HG03064 (cell line): ENCODE results near the gene PPP1R36.

Experiments
- ATAC-seq: cut with Tn5 transposase; IDR thresholded peaks from one replicate; pipeline ENCODE4 v1.9.1; 2021; ENCODE audit warnings: low read depth; ENCODE audit not compliant: unreplicated experiment

PPP1R36 gene, protein sequence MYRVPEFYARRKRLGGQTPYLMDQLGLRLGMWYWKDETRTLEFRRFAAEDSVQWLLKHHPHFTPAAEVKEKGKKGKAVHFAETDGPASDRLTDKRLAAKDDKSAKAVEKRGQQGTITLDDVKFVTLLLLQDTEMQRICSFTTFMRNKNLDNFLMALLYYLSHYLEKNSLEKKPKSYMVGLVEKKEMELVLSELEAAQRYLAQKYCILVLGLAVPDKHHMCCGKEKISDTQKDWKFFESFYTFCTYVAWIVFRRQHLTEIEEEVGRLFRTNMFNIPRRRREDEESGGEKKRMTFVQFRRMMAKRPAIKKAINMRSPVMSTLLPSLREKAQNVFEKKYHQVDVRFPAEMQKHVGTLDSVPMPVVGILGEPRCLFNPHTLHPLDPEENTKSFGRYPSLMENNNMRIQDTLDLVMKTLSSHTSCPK

DNA sequence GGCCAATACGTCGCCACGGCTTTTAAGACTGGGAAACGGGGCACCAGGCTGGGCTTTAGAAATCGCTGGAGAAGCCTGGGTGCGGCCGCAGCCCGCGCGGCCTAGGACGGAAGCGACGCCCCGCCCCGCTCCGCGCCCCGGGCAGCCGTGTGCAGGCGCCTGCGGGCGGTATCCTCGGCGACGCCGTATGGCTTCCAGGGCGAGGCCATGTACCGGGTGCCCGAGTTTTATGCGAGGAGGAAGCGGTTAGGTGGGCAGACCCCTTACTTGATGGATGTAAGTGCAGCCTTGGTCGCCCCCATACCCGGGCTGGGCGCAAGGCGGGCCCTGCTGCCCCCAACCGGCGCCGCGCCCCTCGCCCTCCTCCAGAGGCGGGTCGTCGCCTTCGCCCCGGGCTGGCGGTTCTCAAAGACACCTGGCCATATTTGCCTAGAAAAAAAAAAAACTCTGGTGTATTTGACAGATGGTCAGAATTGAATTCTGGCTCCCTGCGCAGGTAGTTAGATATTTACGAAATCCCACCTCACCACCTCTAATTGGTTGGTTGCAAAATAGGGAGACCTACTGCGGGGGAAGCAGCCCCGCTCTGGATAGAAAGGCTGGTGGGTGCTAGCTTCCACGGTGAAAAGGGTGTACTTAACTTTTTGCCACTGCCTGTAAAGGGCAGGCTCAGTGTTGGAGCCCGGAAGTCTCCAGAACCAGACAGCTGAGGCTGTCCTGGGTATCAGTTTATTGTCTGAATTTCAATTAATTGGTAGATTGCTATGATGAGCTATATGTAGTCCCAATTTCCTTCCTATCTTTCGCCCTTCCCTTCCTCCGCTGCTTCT, at the start of gene PPP1R36:
TSS of gene PPP1R36 (plus strand) at position 171 of the 830 bp plus-strand sequence. CDS start at position 208, 37 bp downstream.
- ATAC-seq, result no peak

DNA sequence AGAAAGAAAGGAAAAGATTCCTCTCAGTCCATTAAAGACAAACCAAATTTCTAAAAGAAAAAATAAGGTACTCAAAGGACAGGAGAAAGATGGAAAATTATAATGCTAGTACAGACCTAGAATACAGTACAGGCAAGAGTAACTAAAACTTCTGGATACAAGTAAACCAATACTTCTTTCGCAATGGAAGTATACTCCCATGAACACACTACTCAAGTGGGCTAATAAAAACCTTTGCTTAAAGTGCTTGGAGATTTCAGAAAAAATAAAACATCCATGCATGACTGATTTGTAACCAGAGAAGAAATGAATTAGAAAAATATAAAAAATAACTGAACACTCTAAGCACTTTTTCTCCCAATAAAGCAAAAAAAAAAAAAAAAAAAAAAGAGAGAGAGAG, 49.7 kb upstream of the PPP1R36 start:
- ATAC-seq, result no peak

DNA sequence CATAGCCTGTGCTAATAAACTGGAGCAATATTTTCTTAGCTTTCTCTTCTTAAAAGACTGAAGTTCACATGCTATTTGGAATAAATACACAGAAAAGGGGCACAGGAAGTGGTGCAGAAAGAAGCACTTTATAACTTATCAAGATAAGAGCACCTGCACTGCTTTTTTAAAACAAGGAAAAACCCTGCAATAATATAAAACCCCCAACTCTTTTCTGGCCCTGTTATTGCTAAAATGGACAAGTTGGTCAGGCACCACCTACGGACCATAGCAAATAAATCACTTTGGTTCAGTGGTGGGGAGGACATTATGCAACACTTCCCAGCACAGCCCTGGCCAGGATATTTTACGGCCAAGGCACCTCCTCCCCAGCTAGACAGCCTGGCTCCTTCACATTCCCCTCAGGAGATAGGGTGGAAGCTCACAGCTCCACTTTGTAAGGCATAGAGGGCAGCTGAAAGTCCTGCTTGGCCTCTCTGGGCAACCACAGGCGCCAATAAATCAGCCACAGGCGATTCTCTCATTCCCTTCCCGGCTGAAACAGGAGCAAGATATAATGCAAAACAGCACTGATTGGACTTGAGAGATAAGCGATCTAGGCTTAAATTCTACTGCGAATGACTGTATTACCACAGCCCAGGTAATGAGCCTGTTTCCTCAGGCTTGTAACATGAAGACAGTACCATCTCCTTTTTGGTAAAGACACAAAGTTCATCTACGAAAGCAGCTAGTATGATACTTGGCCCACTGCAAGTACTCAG, 48.2 kb upstream of the PPP1R36 start:
- ATAC-seq, result no peak

DNA sequence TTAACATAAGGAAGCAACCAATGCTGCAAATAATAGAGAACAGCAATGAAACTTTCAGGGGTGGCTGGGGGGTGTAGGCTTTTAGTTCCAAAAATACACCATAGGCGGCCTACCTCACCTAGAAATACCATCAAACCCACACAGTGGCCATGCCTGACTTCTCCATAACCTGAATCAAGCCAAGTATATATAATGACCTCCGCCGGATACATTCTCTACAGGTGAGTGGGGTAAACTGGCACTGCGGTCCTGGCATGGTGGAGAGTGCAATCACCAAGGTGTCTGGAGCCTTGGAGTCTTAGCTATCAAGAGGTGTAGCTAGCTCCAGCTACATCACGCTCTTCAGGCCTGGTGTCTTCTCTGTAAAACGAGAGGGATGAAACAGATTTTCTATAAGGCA, 47.3 kb upstream of the PPP1R36 start:
- ATAC-seq, result no peak

DNA sequence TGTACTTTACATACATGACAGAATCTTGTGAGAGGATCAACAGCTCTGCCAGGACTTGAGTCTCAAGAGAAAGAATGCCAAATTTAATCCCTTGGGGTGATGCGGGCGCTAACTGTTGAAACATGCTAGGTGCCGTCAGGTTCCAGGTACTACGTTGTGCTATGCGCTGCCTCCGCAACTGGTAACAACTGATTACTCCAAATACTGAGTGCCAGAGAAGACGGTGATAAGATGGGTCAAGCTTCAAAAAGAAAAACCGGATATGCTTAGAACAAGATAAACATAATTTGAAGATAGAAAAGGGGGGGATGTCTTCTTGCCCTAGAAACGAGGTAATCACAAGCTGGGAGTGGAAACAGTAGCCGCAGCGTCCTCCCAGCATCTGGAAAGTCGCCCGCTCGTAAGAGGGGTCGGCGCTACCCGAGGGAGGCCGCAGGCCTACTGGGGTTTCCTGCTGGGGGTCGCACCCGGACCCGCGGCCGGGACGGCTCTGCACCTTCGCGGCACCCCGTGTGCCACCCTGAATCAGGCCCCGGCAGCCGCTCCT, 46.8 kb upstream of the PPP1R36 start:
- ATAC-seq, result peak; percentile 1

DNA sequence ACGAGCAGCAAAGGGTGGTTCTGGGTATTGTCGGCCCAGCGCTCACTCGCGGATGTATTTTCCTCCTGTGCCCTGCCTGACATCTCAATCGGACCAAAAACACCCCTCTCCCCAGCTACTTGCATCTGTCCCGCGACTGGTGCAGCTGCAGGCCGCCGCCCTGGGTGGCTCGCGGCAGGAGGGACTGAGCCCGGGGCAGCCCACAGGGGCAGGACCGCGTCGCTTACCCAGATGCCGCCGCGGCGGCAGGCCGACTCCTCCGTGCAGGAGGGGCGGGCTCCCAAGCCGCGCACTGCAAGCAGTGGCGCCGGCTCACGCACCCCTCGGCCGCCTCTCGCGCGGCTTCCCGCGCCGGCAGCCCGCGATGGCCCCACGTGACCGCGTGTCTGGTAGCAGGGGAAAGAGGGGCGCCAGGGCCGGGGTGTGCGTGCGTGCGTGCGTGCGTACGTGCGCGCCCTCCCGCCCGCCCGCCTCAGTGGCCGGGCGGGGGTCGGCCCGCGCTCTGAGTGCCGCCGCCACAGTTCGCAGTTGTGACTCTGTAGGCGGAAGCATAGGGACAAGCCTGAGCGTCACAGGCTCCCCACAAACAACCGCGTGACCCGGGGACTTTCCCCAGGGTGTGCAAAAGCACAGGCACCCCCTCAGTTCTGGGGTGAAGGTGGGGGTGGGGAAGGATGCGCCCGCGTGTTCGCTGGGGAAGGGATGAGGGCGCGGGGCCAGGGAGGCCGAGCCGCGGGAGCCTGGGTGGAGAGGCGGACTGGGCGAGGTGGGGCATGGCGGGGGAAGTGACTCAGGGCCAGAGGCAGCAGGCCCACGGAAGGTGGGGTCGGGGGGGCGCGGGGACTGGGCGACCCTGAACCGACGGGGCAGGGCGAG, 46.1 kb upstream of the PPP1R36 start, which contains the start of gene ZBTB25:
TSS of gene ZBTB25 (minus strand) at position 405 of the 876 bp plus-strand sequence. CDS start 13,305 bp downstream, outside the sequence.
- ATAC-seq, result peak; percentile 56

DNA sequence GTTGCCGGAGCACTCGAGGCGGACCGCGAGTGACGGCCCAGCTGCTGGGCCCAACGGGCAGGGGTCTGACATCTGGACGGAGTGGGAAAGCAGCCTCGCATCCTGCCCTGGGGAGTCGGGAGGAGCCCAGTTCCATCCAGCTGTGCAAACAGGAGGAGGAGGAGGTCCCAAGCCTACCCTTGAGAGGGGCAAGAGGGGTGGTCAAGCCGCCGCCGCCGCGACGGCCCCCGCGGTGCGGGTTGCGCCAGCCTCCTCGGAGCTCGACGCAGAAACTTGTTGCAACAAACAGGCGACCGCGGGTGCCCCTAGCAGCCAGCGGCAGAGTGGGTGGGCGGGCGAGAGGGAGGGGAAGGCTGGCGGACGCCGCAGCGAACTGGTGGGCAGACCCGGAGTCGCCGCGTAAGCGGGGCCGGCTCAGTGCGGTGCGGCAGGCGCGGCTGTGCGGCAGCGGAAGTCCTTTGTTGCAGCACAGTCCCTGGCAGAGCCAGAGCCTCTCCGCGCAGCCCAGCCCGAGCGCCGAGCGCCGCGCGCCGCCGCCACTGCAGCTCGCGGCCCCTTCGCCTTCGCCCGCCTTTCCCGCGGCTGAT, 45.4 kb upstream of the PPP1R36 start, which contains the start of gene ZBTB1:
TSS of gene ZBTB1 (plus strand) at position 461 of the 587 bp plus-strand sequence. CDS start 16,735 bp downstream, outside the sequence.
- ATAC-seq, result peak; percentile 13

DNA sequence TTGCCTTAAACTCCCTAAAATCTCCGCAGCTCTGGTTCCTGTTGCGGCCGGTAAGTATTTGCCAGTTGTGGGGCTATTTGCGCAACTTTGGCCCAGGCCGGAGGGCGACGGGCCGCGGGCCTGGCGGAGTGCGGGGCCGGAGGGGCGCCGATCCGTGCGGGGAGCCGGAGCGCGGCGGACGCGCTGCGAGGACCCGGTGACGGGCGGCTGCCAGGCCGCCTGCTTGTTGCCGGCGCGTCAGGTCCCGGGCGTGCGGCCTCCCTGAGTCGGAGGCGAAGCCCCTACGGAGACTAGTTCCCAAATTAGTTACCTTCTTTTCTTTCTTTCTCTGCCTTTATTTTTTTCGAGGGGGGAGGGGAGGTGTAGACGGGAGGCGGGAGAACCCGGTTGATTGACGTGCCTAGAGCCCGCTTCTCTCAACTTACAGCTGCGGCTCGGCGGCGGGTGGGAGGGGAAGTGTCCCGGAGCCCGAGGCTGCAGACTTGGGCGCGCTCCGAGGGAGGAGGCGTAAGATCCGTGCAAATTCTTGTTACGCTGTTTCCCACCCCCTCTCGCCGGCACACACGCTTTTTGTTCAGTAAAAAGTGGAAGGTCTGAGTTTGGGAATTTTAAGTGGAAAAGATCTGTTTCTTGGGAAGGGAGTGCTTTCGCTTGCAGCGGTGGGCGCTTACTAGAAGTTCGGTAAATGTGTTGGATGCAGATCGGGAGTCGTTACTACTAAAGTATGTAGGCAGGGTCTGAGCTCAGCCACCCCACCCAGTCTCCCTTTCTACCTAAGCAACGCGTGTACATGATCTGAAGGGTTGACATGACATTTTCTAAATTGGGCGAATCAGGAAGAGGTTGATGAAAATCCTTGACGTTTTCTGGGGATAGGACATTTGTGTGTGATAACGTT, 44.6 kb upstream of the PPP1R36 start:
- no peak for ATAC-seq

DNA sequence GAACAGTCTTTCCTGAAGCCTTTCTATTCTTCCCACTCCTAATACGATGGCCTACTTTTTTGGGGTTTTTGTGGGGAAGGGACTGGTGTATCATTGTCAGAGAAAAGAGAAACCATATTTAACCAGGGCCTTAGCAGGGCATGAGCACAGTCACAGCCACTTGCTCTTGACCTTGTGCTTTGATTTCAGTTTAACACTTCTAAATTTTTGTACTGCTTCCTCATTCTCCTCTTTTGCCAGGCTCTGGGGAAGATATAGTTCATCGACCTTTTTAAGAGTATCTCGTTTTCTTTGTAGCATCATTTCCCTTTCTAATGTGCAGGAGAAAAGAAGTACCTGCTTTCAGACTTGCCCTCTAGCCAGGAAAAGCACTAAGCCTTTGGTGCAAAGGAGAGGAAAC, 43.0 kb upstream of the PPP1R36 start:
- no peak for ATAC-seq

DNA sequence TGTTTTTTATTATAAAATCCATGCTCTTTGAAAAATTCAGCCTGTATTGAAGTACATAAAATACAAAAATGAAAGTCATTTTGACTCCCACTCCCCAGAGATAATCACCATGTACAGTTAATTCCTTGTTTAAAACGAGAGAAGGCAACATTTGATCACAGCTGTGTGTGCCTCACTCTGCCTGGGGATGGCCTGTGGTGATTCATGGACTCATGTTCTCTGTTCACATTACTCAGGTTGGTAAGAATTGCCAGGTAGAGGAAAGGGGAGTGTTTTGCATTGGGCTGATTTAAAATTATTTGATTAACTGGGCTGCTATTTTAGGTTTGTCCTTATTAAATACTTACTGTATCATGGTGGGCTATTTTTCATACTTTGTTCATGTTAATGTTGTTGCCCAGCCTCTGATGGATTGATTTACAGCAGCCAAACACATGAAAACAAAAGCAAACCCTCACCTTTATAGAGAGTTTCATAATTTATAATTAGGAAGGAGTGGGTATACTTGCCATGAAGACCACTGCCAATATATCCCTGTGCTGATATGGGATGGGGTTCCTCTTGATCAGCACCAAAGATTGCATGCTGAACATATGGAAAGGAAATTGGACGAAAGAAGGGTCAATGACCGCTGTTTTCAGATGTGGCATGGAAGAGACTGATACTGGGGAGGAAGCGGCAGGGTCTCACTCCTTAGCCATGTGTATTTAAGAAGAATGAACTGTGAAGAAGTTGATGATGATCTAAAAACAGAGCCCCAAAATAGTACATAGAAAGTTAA, 42.2 kb upstream of the PPP1R36 start:
- ATAC-seq, result no peak

DNA sequence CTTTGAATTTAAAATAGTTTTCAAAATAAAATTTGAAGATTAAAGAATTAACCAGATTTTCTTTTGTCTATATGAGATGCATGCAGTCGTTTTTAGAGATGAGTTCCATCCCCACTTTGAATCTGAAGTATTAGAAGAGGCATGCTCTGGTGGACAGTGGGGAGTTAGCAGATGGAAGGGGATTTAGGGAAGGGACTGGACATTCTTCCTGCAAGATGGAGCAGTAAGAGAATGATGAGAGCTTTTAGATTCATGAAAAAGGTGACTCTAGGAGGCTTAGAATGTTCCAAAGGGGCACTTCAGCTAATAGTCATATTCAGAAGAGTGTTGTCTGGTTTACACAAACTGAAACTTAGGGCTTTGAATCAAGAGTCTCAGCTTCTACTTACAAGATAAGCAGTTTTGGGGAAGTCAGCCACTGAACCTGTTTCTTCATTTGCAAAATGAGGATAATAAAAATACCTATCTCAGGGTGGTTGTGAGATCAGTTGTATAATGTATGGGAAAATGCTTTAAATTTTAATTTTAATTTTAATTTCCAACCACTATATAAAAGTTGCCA, 41.5 kb upstream of the PPP1R36 start:
- no peak for ATAC-seq

DNA sequence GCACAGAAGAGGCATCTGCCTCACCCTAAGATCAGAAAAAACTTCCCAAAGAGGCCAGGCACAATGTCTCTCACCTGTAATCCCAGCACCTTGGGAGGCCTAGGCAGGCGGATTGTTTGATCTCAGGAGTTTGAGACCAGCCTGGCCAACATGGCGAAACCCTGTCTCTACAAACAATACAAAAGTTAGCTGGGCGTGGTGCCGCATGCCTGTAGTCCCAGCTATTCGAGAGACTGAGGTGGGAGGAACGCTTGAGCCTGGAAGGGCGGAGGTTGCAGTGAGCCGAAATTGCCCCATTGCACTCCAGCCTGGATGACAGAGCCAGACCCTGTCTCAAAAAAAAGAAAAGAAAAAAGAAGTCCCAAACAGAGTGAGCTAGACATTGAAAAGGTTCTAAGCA, 40.7 kb upstream of the PPP1R36 start:
- ATAC-seq, result no peak

DNA sequence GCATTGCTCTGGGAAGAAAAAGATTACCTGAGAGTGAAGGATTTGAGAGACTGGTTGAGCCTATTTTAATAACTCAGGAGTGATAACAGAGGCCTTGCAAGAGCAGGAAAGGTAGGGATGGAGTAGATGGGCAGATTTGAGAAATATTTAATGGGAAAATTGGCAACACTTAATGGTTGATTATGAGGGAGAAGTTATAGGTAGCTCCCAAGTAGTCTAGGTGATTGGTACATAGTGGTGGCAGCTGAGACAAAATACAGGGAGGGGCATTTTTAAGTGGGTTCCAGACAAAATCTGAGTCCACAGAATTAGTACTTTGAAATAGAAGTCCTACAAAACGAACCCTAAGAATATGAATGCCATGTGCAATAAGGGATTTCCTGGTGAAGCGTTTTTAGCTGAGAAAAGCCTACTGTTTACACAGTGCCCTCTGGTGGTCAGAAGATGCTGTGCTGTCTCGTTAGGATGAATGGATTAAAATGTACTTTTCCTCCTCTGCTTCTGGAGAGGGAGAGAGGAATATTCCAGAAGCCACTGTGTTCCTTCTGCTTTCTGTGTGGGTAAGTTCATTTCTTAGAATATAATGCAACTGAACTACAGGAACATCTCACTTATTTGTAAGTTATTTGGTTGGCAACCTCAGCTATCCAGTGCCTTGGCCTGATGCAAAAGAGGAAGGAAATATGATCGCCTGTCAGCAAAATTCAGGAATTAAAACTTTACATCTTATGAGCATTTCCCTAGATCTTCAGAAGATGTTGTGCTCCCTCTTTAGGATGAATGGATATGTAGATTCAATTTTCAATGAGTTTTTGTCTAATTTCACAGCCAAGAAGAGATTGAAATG, 38.7 kb upstream of the PPP1R36 start:
- ATAC-seq, result no peak

DNA sequence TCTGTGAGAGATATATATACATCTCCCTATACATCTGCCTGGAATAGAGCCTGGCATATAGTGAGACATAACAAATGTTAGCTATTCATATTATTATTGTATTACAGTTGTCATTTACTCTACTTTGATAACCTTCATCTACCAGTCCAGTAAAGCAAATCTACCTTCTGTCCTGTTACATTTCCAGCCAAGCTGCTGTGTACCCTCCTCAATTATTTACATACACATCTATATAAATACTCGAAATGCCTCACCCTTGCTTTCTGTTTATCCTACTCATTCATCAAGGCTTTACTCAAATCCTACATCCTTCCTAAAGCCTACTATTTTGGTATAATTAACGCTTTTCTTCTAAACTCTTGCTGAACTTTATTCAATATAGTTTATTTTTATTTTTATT, 36.5 kb upstream of the PPP1R36 start:
- no peak for ATAC-seq

DNA sequence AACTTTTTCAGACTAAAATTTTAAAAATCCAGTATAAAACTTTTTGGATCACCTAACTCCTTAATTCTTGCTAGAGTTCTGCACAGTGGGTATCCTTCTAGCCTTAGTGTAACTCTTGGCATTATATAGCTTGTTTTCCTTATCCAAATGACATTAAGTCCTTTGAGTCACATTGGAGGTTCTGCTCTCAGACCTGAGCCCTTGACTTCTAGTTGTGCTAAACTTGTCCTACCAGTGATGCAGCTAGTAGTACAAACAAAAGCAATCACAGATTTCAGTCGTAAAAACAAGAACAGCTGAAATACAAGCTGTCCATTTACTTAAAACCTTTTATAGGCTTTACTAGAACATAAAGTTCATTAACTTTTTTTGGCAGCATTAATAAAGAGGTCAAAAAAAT, 34.7 kb upstream of the PPP1R36 start:
- ATAC-seq, result no peak

DNA sequence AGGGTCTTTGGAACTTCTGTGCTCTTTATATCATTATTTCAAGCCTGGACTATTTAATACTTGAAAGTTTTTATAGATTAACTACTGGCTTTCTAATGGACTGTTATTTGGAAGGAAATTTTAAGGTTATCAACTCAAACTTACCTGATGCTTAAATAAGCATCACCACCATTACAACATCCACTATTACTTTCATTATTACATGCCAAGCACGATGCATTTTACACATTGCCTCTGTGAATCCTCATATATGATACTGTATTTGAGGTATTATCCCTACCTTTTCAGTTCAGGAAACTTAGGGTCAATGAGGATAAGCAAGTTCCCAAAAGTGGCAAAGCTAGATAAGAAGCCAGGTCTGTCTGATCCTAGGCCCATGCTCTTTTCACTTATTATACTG, 32.8 kb upstream of the PPP1R36 start:
- ATAC-seq, result no peak
